IPS DF 19.7 (cell line): ENCODE results near the gene POMGNT1.

Experiments used
- DNase-seq: peaks from one replicate; pipeline ENCODE4 v3.0.0-alpha.2; 2013; ENCODE audit warnings: low read depth, low spot score

The POMGNT1 gene

GRCh38 chr1:46183079-46183847, 15.0 kb downstream of the POMGNT1 start:
- DNase-seq: no peak

GRCh38 chr1:46181343-46182260, 16.6 kb downstream of the POMGNT1 start:
- no peak for DNase-seq

GRCh38 chr1:46180082-46180616, 18.1 kb downstream of the POMGNT1 start:
- no peak for DNase-seq

- no peak for DNase-seq
Measured at GRCh38 chr1:46179138-46180081, 18.8 kb downstream of the POMGNT1 start.

- DNase-seq: no peak
Measured at GRCh38 chr1:46176211-46176865, 21.9 kb downstream of the POMGNT1 start, which contains the start of gene P3R3URF. P3R3URF (minus strand) TSS chr1:46176488; CDS start chr1:46176471, 17 bp downstream.

GRCh38 chr1:46175243-46175642, 23.0 kb downstream of the POMGNT1 start:
- no peak for DNase-seq

- DNase-seq: no peak
Measured at GRCh38 chr1:46174448-46175231, 23.6 kb downstream of the POMGNT1 start, which contains the start of gene TSPAN1. TSPAN1 (plus strand) TSS chr1:46175087; CDS start chr1:46181108, 6,021 bp downstream.

GRCh38 chr1:46173361-46173856, 24.8 kb downstream of the POMGNT1 start:
- DNase-seq: no peak

- no peak for DNase-seq
Measured at GRCh38 chr1:46172321-46172720, 25.9 kb downstream of the POMGNT1 start.

GRCh38 chr1:46171871-46172270, 26.4 kb downstream of the POMGNT1 start:
- no peak for DNase-seq

GRCh38 chr1:46171351-46171750, 26.9 kb downstream of the POMGNT1 start:
- no peak for DNase-seq

- DNase-seq: no peak
Measured at GRCh38 chr1:46169811-46170454, 28.3 kb downstream of the POMGNT1 start.

GRCh38 chr1:46168477-46168876, 29.8 kb downstream of the POMGNT1 start:
- DNase-seq: no peak

- DNase-seq: no peak
Measured at GRCh38 chr1:46166521-46167462, 31.4 kb downstream of the POMGNT1 start.

GRCh38 chr1:46160212-46160611, 38.0 kb downstream of the POMGNT1 start:
- no peak for DNase-seq

- DNase-seq: no peak
Measured at GRCh38 chr1:46159516-46159915, 38.7 kb downstream of the POMGNT1 start.

GRCh38 chr1:46158312-46159281, 39.6 kb downstream of the POMGNT1 start:
- no peak for DNase-seq
